GM12878 (cell line): ENCODE results near the gene VIT.

Experiments
- EGR1 ChIP-seq, 2 experiments: IDR thresholded peaks; 1 replicate in 1 of 2; 2 replicates in 1 of 2; pipeline ENCODE4 v1.6.1; 2011 to 2012; ENCODE audit warnings: low read depth in 2 of 2, low read length in 2 of 2, borderline replicate concordance in 1 of 2, mild to moderate bottlenecking in 1 of 2, moderate library complexity in 1 of 2
- KDM1A ChIP-seq: fragments of 200-600 bp; sonication (generic); IDR thresholded peaks from 2 replicates; pipeline ENCODE4 v1.6.1; 2016; ENCODE audit warnings: borderline replicate concordance
- TF ChIP-seq, protein P1 (sequence below): IDR thresholded peaks from 2 replicates; pipeline ENCODE4 v1.6.1; 2011; ENCODE audit warnings: mild to moderate bottlenecking, low read depth, low read length, moderate library complexity; ENCODE audit not compliant: insufficient replicate concordance
- TF ChIP-seq, protein P2 (sequence below): IDR thresholded peaks from 2 replicates; pipeline ENCODE4 v1.6.1; 2012; ENCODE audit warnings: low read depth, low read length, improper control_type of control experiment

DNA sequence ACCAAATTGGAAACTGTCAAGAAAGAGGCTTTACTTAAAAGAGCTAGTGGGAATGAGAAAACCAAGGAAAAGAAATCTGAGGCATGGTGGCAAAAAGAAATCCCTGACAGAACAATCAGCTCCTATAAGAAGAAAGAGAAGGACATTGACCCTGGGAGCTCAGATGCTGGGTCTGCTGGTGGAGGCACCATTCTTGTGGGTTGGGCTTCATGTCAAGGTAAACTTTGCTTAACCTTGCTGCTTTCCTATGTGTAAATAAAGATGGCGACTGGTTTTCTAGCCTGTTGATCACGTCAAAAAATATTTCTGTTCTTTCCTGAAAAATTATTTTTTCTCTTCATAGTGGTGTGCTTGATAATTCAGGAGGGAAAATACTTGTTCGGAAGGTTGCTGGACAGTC lies 58.1 kb downstream of the VIT start:
- TF ChIP-seq, protein P1, sequence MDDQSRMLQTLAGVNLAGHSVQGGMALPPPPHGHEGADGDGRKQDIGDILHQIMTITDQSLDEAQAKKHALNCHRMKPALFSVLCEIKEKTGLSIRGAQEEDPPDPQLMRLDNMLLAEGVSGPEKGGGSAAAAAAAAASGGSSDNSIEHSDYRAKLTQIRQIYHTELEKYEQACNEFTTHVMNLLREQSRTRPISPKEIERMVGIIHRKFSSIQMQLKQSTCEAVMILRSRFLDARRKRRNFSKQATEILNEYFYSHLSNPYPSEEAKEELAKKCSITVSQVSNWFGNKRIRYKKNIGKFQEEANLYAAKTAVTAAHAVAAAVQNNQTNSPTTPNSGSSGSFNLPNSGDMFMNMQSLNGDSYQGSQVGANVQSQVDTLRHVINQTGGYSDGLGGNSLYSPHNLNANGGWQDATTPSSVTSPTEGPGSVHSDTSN: no peak
- TF ChIP-seq EGR1 (IDR thresholded peaks at IDR 0.05; ENCODE audit: borderline replicate concordance in 1 of 2, low read depth in 2 of 2, low read length in 2 of 2): no peak
- TF ChIP-seq, protein P2, sequence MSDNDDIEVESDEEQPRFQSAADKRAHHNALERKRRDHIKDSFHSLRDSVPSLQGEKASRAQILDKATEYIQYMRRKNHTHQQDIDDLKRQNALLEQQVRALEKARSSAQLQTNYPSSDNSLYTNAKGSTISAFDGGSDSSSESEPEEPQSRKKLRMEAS: no peak
- TF ChIP-seq KDM1A: no peak
